ENCODE results near the gene ZACN. TPM values are rescaled to one million over a fixed set of nuclear protein-coding genes. Genes with fewer than 3 reads are reported as not detected.

Gene ZACN
- total RNA-seq, 1 experiment from 2014 or later = 0.09 TPM

GRCh38 chr17:76094046-76094445 lies 15.1 kb downstream of the ZACN start:
- Histone ChIP-seq H3T11ph (ENCODE audit: low read length) (no peak overlapping the region), H3K4ac (ENCODE audit: low read depth, low read length) (no peak overlapping the region), H4K91ac (ENCODE audit: insufficient read length, low read depth, low read length) (no peak overlapping the region), H4K8ac (replicated peaks; ENCODE audit: insufficient read length, low read depth, low read length) (no peak overlapping the region), H3K23ac (ENCODE audit: insufficient read length, low read depth, low read length) (no peak overlapping the region), H2AK5ac (ENCODE audit: insufficient read length, low read length) (no peak overlapping the region), H3K4me2 (ENCODE audit: insufficient read depth, insufficient read length, low read length) (no peak overlapping the region), H2BK5ac (ENCODE audit: insufficient read length, low read length) (no peak overlapping the region), H3K9ac (ENCODE audit: extremely low read depth, insufficient read length, low read length) (no peak overlapping the region), H3K79me2 (ENCODE audit: insufficient read depth, low read length) (no peaks in the 10 kb centered on the region), H2BK12ac (ENCODE audit: insufficient read length, low read depth, low read length) (no peak overlapping the region), H3K23me2 (ENCODE audit: insufficient read length, low read depth, low read length, poor library complexity, severe bottlenecking) (no peaks in the 10 kb centered on the region), H3K79me1 (ENCODE audit: insufficient read depth, low read depth, low read length, poor library complexity, severe bottlenecking) (no peaks in the 10 kb centered on the region), H3K27me3 (ENCODE audit: insufficient read depth, low read length) (no peaks in the 10 kb centered on the region), H3K27ac (ENCODE audit: insufficient read length, low read depth, low read length) (no peak overlapping the region), H3K9me3 (ENCODE audit: control insufficient read depth, low read depth, low read length) (no peaks in the 10 kb centered on the region), H2AFZ (ENCODE audit: low read length) (no peak overlapping the region), H2BK20ac (ENCODE audit: low read depth, low read length, poor library complexity, severe bottlenecking) (no peak overlapping the region), H4K5ac (ENCODE audit: insufficient read length, low read depth, low read length) (no peak overlapping the region), H3K56ac (ENCODE audit: insufficient read length, low read depth, low read length) (no peak overlapping the region), H2BK120ac (ENCODE audit: low read depth, low read length, poor library complexity, severe bottlenecking) (no peak overlapping the region), H2BK15ac (ENCODE audit: low read depth, low read length) (no peak overlapping the region), H4K20me1 (ENCODE audit: control insufficient read depth, insufficient read depth, insufficient read length) (no peaks in the 10 kb centered on the region), H3K14ac (ENCODE audit: insufficient read depth, low read length) (no peak overlapping the region), H3K18ac (ENCODE audit: insufficient read length, low read depth, low read length) (no peak overlapping the region), H3K4me1 (ENCODE audit: insufficient read depth, low read length) (no peaks in the 10 kb centered on the region)
- no peaks in the 10 kb centered on the region for H3K4me1 Mint-ChIP-seq
- no peak for TF ChIP-seq CTCF (conservative IDR thresholded peaks at IDR 0.05)
- peaks cover 27 to 79% (median 73%) of the 10 kb centered on the region in 3 experiments; a peak in 6 of 7 replicates for H3K36me3 Mint-ChIP-seq (ENCODE audit: insufficient read depth in 1 of 3, low read depth in 3 of 3)
- no CpG with 5 or more reads among the region's 11 CpGs for WGBS (ENCODE audit: extremely low coverage, insufficient read length, low lambda C conversion rate)
- DNase-seq = no peak
- no peaks in the 10 kb centered on the region for H3K9me3 Mint-ChIP-seq
- H3K27me3 Mint-ChIP-seq (ENCODE audit: low read depth) = no peaks in the 10 kb centered on the region
- H3K27ac Mint-ChIP-seq = no peak overlapping the region
- no peak overlapping the region for H3K4me3 Mint-ChIP-seq
